PC-9 (cell line): ENCODE data around the gene SHISA7. TPM values are rescaled to one million over a fixed set of nuclear protein-coding genes. Genes with fewer than 3 reads are reported as not detected.
A peak's percentile ranks its signal among the peaks of the same experiment; 100 is the strongest.

Experiments used
- BruUV-seq: library from RNA; stranded (reverse); fragments of 400-500 nt; replicated peaks from 2 replicates; lab custom pipeline; 2021; lab: Mats Ljungman, UMichigan
- CTCF ChIA-PET: fragments of 300-600 bp; sonication (Branson Sonifier 250); formaldehyde crosslinking; loops from one replicate; lab custom pipeline; 2022; ENCODE audit warnings: antibody characterized with exemption; lab: Charles Lee
- POLR2A ChIA-PET: fragments of 300-600 bp; sonication (Branson Sonifier 250); formaldehyde crosslinking; loops from one replicate; lab custom pipeline; 2022; ENCODE audit warnings: antibody characterized with exemption; ENCODE audit not compliant: unreplicated experiment; lab: Charles Lee
- DNase-seq, 2 experiments: peaks; one replicate each; pipeline versions ENCODE4 v3.0.0 to v3.0.0-alpha.2; 2015 to 2022; ENCODE audit warnings: mixed read lengths in 1 of 2
- H2AFZ ChIP-seq: fragments of 200-600 bp; sonication (generic); 2 replicates; pipeline ENCODE4 v1.8.1; 2017; ENCODE audit warnings: antibody characterized with exemption
- H3F3A ChIP-seq: fragments of 200-600 bp; sonication (generic); 2 replicates; pipeline ENCODE4 v1.8.1; 2017; ENCODE audit warnings: antibody characterized with exemption, mild to moderate bottlenecking, low read depth; ENCODE audit not compliant: insufficient read depth
- H3K27ac ChIP-seq: fragments of 200-600 bp; sonication (generic); 2 replicates; pipeline ENCODE4 v1.6.1; 2016; ENCODE audit warnings: mixed run types
- H3K27me3 ChIP-seq: fragments of 200-600 bp; sonication (generic); 2 replicates; pipeline ENCODE4 v1.6.1; 2016; ENCODE audit warnings: low read depth, mixed run types; ENCODE audit not compliant: insufficient read depth
- H3K36me3 ChIP-seq: fragments of 200-600 bp; sonication (generic); 2 replicates; pipeline ENCODE4 v1.6.1; 2016; ENCODE audit warnings: low read depth, mixed run types
- H3K4me1 ChIP-seq: fragments of 200-600 bp; sonication (generic); replicated peaks from 2 replicates; pipeline ENCODE4 v1.6.1; 2016; ENCODE audit warnings: mixed run types; ENCODE audit not compliant: insufficient read depth
- H3K4me2 ChIP-seq: fragments of 200-600 bp; sonication (generic); 2 replicates; pipeline ENCODE4 v1.6.1; 2017; ENCODE audit warnings: mixed run types
- H3K4me3 ChIP-seq: fragments of 200-600 bp; sonication (generic); 2 replicates; pipeline ENCODE4 v1.6.1; 2016; ENCODE audit warnings: mixed run types
- H3K79me2 ChIP-seq: fragments of 200-600 bp; sonication (generic); 2 replicates; pipeline ENCODE4 v1.6.1; 2017; ENCODE audit warnings: low read depth, mixed run types
- H3K9me2 ChIP-seq: fragments of 200-600 bp; sonication (generic); 2 replicates; pipeline ENCODE4 v1.8.1; 2017; ENCODE audit warnings: mild to moderate bottlenecking; ENCODE audit not compliant: insufficient read depth
- H3K9me3 ChIP-seq: fragments of 200-600 bp; sonication (generic); 2 replicates; pipeline ENCODE4 v1.8.1; 2016; ENCODE audit warnings: low read depth; ENCODE audit not compliant: insufficient read depth
- H4K20me1 ChIP-seq: fragments of 200-600 bp; sonication (generic); 2 replicates; pipeline ENCODE4 v1.8.1; 2017; ENCODE audit not compliant: insufficient read depth
- EZH2 ChIP-seq: fragments of 200-600 bp; sonication (generic); IDR thresholded peaks from 2 replicates; pipeline ENCODE4 v1.8.0; 2017; ENCODE audit warnings: antibody characterized with exemption, low read depth
- intact Hi-C: fragments of 100-400 bp; cut with micrococcal nuclease; formaldehyde crosslinking; loops from one replicate; pipeline ENCODE4 v1.10.0; 2022; ENCODE audit not compliant: unreplicated experiment
- total RNA-seq: library from RNA; stranded (reverse); gene quantifications from 2 replicates; pipeline ENCODE4 v1.2.3, GENCODE V29; 2021
- TF ChIP-seq, protein P1 (sequence below): fragments of 200-600 bp; sonication (generic); conservative IDR thresholded peaks from 2 replicates; pipeline ENCODE4 v1.6.1; 2017; ENCODE audit warnings: mixed run types, antibody characterized with exemption, mild to moderate bottlenecking, moderate library complexity

SHISA7 gene
- total RNA-seq, 1 experiment from 2014 or later = not detected

DNA sequence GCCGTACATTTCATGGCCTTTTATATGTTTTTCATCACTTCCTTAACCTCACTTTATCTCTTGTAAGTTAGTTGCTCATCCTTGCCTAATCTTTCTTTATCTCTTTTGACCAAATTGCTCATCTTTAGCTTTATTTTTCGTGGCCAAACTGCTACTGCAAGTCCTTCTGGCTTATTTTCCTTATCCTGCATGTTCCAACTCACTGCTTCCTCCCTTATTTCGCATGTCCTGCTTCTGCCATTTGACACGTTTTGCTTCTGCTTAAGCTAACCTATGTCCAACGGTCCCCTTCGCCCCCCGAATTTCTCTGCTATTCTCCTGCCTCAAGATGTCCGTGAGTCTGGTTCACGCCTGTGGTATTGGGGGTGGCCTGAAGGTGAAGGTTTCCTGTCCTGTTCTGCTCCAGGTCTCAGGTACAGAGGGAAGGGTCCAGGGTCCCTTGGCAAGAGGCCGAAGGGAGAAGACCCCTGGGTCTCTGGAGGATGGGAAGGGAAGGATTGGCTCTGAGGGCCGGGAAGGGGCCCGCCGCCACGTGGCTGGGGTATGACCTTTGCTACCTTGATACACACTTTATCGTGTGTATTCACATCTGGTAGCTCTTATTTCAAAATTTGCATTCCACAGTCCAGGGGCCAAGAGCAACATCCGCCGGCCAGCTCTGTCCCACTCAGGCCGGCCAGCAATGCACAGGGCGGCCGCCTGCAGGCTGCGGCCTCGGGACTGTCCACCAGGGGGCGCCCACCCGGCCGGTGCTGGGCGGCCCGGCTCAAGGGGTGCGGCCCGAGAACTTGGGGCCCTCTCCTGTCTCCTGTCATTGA, 24.3 kb upstream of the SHISA7 start:
- Histone ChIP-seq H3K27me3 (no peaks in the 10 kb centered on the region), H3K27ac (no peak overlapping the region), H3K9me3 (no peaks in the 10 kb centered on the region), H3K4me3 (no peak overlapping the region), H3K4me2 (peak overlapping the region; percentile 40), H3K79me2 (peaks cover 13% of the 10 kb centered on the region), H3K9me2 (no peaks in the 10 kb centered on the region), H2AFZ (no peak overlapping the region), H3K4me1 (peaks cover 20% of the 10 kb centered on the region), H4K20me1 (no peaks in the 10 kb centered on the region), H3F3A (peaks cover 40% of the 10 kb centered on the region), H3K36me3 (no peaks in the 10 kb centered on the region)
- POLR2A ChIA-PET = interaction anchor here (0.6 to 0.7 kb wide), 2 partner anchors 24 to 37 kb away, joined by 5 to 7 read pairs; no protein-coding TSS in a partner anchor
- CTCF ChIA-PET = interaction anchor here (0.6 to 1.6 kb wide), 12 partner anchors 8 to 392 kb away, joined by 3 to 13 read pairs (median 3); partner anchors contain the start of gene ZNF628
- DNase-seq = peak in 1 of 2 experiments; percentile 77
- intact Hi-C loops = no loop called here
- TF ChIP-seq EZH2 = no peak
- TF ChIP-seq, protein P1, sequence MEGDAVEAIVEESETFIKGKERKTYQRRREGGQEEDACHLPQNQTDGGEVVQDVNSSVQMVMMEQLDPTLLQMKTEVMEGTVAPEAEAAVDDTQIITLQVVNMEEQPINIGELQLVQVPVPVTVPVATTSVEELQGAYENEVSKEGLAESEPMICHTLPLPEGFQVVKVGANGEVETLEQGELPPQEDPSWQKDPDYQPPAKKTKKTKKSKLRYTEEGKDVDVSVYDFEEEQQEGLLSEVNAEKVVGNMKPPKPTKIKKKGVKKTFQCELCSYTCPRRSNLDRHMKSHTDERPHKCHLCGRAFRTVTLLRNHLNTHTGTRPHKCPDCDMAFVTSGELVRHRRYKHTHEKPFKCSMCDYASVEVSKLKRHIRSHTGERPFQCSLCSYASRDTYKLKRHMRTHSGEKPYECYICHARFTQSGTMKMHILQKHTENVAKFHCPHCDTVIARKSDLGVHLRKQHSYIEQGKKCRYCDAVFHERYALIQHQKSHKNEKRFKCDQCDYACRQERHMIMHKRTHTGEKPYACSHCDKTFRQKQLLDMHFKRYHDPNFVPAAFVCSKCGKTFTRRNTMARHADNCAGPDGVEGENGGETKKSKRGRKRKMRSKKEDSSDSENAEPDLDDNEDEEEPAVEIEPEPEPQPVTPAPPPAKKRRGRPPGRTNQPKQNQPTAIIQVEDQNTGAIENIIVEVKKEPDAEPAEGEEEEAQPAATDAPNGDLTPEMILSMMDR = peak; percentile 100
- no TSS peak for BruUV-seq

DNA sequence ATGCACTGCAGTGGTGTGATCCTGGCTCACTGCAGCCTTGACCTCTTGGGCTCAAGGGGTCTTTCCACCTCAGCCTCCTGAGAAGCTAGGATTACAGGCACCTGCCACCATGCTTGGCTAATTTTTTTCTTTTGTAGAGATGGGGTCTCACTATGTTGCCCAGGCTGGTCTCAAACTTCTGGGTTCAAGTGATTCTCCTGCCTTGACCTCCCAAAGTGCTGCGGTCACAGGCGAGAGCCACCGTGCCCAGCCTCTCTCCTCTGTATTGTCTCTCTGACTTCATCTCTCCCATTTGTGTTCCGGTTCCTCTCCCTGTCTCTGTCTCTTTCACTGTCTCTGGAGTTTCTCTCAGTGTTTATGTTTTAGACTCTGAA, 23.1 kb upstream of the SHISA7 start:
- H3K36me3 ChIP-seq = no peaks in the 10 kb centered on the region
- H3K27ac ChIP-seq = no peak overlapping the region
- H2AFZ ChIP-seq = no peak overlapping the region
- intact Hi-C loops = no loop called here
- no peak for DNase-seq
- H3K9me3 ChIP-seq = no peaks in the 10 kb centered on the region
- no TSS peak for BruUV-seq
- no peaks in the 10 kb centered on the region for H4K20me1 ChIP-seq
- TF ChIP-seq, protein P1 = no peak
- no peak for TF ChIP-seq EZH2
- H3K4me1 ChIP-seq = peaks cover 15% of the 10 kb centered on the region
- H3K4me3 ChIP-seq = no peak overlapping the region
- H3K79me2 ChIP-seq = peaks cover 7% of the 10 kb centered on the region
- no peaks in the 10 kb centered on the region for H3K27me3 ChIP-seq
- H3F3A ChIP-seq = peaks cover 35% of the 10 kb centered on the region
- no peak overlapping the region for H3K4me2 ChIP-seq
- ChIA-PET CTCF (no interaction called here), POLR2A (no interaction called here)
- H3K9me2 ChIP-seq = no peaks in the 10 kb centered on the region

- POLR2A ChIA-PET = no interaction called here
Measured at GRCh38 chr19:55465460-55466240, 22.6 kb upstream of the SHISA7 start.

More at GRCh38 chr19:55465460-55466240, 22.6 kb upstream of the SHISA7 start:
- peaks cover 13% of the 10 kb centered on the region for H3K4me1 ChIP-seq
- no peak overlapping the region for H2AFZ ChIP-seq
- H3K79me2 ChIP-seq = peaks cover 4% of the 10 kb centered on the region; the same call in 1 of the 2 replicates
- no peak overlapping the region for H3K27ac ChIP-seq
- no peak for DNase-seq
- no peaks in the 10 kb centered on the region for H3K9me3 ChIP-seq
- intact Hi-C loops = no loop called here
- H4K20me1 ChIP-seq = peaks cover 2% of the 10 kb centered on the region
- H3F3A ChIP-seq = peaks cover 31% of the 10 kb centered on the region
- no peaks in the 10 kb centered on the region for H3K27me3 ChIP-seq
- H3K9me2 ChIP-seq = no peaks in the 10 kb centered on the region
- no TSS peak for BruUV-seq
- TF ChIP-seq EZH2 = no peak
- TF ChIP-seq, protein P1 = no peak
- CTCF ChIA-PET = no interaction called here
- no peak overlapping the region for H3K4me3 ChIP-seq
- no peaks in the 10 kb centered on the region for H3K36me3 ChIP-seq
- H3K4me2 ChIP-seq = no peak overlapping the region
